ENCODE data around the gene ADPRH. TPM values are rescaled to one million over a fixed set of nuclear protein-coding genes. Genes with fewer than 3 reads are reported as not detected.
A peak's percentile ranks its signal among the peaks of the same experiment; 100 is the strongest.
"Not testable (repeated sequence)": the region's sequence is repeated elsewhere in the genome, so short reads cannot be mapped to it uniquely, and the experiment has no call there.

The ADPRH gene
- total RNA-seq, 4 donors from 2014 or later: 0.66 to 5.1 (median 2.9) TPM

GRCh38 chr3:119558626-119559317 is 20.5 kb upstream of the ADPRH start:
- no peaks in the 10 kb centered on the region for H3K36me3 ChIP-seq
- TF ChIP-seq POLR2A (IDR thresholded peaks at IDR 0.05): no peak
- no peak for TF ChIP-seq CTCF (IDR thresholded peaks at IDR 0.05)
- intact Hi-C loops (cut with DNase I): no loop called here
- DNase-seq: no peak
- no peak overlapping the region for H3K27ac ChIP-seq
- H3K9me3 ChIP-seq: no peaks in the 10 kb centered on the region
- 63 to 86% methylated on average over 9 of the region's 9 CpGs for WGBS, 2 donors
- peak overlapping the region in 1 of 4 donors; percentile 37 for H3K4me3 ChIP-seq
- no peaks in the 10 kb centered on the region for H3K27me3 ChIP-seq
- no peaks in the 10 kb centered on the region for H3K4me1 ChIP-seq

DNA sequence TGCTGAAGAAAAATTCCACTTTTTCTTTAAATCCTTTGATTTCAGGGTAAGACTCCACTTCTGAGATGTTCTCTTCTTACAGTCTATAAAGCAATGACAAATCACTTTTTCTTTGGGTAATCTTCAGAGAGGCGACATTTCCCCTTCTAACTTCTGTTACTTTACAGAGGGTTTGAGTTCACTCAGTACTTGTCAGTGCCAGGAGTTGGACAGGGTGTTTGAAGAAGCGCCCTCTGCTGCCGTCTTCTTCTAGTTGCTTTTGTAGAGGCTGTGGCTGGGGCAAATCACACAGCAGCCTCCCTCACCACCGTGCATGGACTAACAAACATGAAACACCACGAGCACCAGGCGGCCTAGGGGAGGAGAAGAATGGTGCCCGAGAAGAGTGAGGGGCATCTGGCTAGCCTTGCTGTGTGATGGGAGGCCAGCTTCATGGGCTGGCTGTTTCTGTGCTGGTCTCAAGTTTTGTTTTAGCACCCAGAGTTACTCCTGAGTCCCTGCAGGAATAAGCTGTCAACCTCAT is 19.8 kb upstream of the ADPRH start, which contains the start of gene CD80:
CD80 (minus strand) TSS at position 174 of the 523 bp plus-strand sequence. CDS start 1,886 bp downstream, outside the sequence.
- no peaks in the 10 kb centered on the region for H3K4me1 ChIP-seq
- peak within 1 kb of the TSS in 1 of 4 donors; percentile 37 for H3K4me3 ChIP-seq
- 12 to 22% methylated on average over 6 to 7 of the region's 7 CpGs for WGBS, 2 donors
- peak; percentile 30 for DNase-seq
- no peaks in the 10 kb centered on the region for H3K9me3 ChIP-seq
- intact Hi-C loops (cut with DNase I): no loop called here
- no peaks in the 10 kb centered on the region for H3K36me3 ChIP-seq
- no peak within 1 kb of the TSS for H3K27ac ChIP-seq
- TF ChIP-seq POLR2A (IDR thresholded peaks at IDR 0.05): no peak
- peak in 4 of 6 experiments; percentile 17 to 34 (median 24) for TF ChIP-seq CTCF (IDR thresholded peaks at IDR 0.05)
- no peaks in the 10 kb centered on the region for H3K27me3 ChIP-seq

DNA sequence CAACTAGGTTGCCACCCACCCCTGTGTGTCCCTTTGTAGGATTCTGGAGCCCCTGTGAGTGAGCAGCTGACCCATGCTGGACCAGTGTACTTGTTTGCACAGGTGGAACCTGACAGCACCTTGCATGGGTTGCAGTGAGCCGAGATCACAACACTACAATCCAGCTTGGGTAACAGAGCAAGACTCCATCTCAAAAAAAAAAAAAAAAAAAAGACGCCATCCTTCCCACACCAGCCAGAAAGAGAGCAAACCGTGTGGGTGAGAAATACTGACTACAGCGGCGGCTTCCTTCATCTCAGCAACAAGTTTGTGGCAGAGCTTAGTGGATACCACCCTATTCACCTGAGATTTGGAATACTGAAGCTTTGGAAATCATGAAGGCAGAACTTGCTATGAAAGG is 19.1 kb upstream of the ADPRH start:
- H3K4me1 ChIP-seq: no peaks in the 10 kb centered on the region
- H3K27ac ChIP-seq: no peak overlapping the region
- intact Hi-C loops (cut with DNase I): no loop called here
- no peak overlapping the region for H3K4me3 ChIP-seq
- TF ChIP-seq POLR2A (IDR thresholded peaks at IDR 0.05): no peak
- no peak for TF ChIP-seq CTCF (IDR thresholded peaks at IDR 0.05)
- WGBS, 2 donors: 73 to 80% methylated on average over 5 of the region's 5 CpGs
- H3K27me3 ChIP-seq: no peaks in the 10 kb centered on the region
- H3K9me3 ChIP-seq: no peaks in the 10 kb centered on the region
- H3K36me3 ChIP-seq: no peaks in the 10 kb centered on the region
- no peak for DNase-seq

- no peak for DNase-seq
- 38 to 65% methylated on average over 4 to 6 of the region's 6 CpGs for WGBS, 2 donors
- H3K4me3 ChIP-seq: no peak overlapping the region
- H3K4me1 ChIP-seq: no peaks in the 10 kb centered on the region
- H3K27me3 ChIP-seq: no peaks in the 10 kb centered on the region
- no peaks in the 10 kb centered on the region for H3K9me3 ChIP-seq
- intact Hi-C loops (cut with DNase I): no loop called here
- no peak for TF ChIP-seq CTCF (IDR thresholded peaks at IDR 0.05)
- TF ChIP-seq POLR2A (IDR thresholded peaks at IDR 0.05): no peak
- no peaks in the 10 kb centered on the region for H3K36me3 ChIP-seq
- peak overlapping the region in 1 of 4 donors; percentile 10 for H3K27ac ChIP-seq
These were observed 16.9 kb upstream of the ADPRH start for GRCh38 chr3:119562307-119562961.

- WGBS, 2 donors: 79 to 87% methylated on average over 2 of the region's 2 CpGs
- H3K4me3 ChIP-seq; DNase-seq; intact Hi-C loops (cut with DNase I); H3K27ac ChIP-seq; H3K36me3 ChIP-seq; H3K4me1 ChIP-seq; H3K9me3 ChIP-seq; H3K27me3 ChIP-seq: not testable (repeated sequence)
These were observed 16.0 kb upstream of the ADPRH start for GRCh38 chr3:119563334-119563733.

Measured in esophagus squamous epithelium (tissue), 5 donors.